Progenitor cell of endocrine pancreas (in vitro differentiated cells): ENCODE data around the gene CTNNA3. TPM values are rescaled to one million over a fixed set of nuclear protein-coding genes. Genes with fewer than 3 reads are reported as not detected.

Source experiments
- DNase-seq: peaks from one replicate; pipeline ENCODE4 v3.0.0; 2021; ENCODE audit warnings: low spot score; ENCODE audit not compliant: unreplicated experiment
- H3K27ac Mint-ChIP-seq: 2 replicates; pipeline ENCODE4 v1.8.0; 2021; ENCODE audit warnings: mild to moderate bottlenecking, moderate library complexity, mixed read lengths
- H3K27me3 Mint-ChIP-seq: 2 replicates; pipeline ENCODE4 v1.8.0; 2021; ENCODE audit warnings: mixed read lengths
- H3K36me3 Mint-ChIP-seq: 2 replicates; pipeline ENCODE4 v1.8.0; 2022; ENCODE audit warnings: mixed read lengths; ENCODE audit not compliant: insufficient read depth
- H3K4me1 Mint-ChIP-seq: 2 replicates; pipeline ENCODE4 v1.8.0; 2021; ENCODE audit warnings: low read depth, mixed read lengths
- H3K4me3 Mint-ChIP-seq: 2 replicates; pipeline ENCODE4 v1.8.0; 2021; ENCODE audit warnings: low read depth, mild to moderate bottlenecking, moderate library complexity, mixed read lengths
- H3K9me3 Mint-ChIP-seq: 2 replicates; pipeline ENCODE4 v1.8.0; 2021; ENCODE audit warnings: low read depth, mixed read lengths
- CTCF ChIP-seq: fragments of 200-600 bp; sonication (generic); IDR thresholded peaks from one replicate; pipeline ENCODE4 v1.5.0; 2021; ENCODE audit warnings: antibody characterized with exemption, mild to moderate bottlenecking; ENCODE audit not compliant: unreplicated experiment
- long read RNA-seq: library from polyadenylated mRNA; unstranded; transcript quantifications from one replicate; pipeline ENCODE4 v2.0.0, GENCODE V29; 2020
- total RNA-seq: library from RNA; stranded (reverse); gene quantifications from 2 replicates; pipeline ENCODE4 v1.2.1, GENCODE V29; 2021

The CTNNA3 gene
- 1.7 and 3.4 TPM in 2 replicates for total RNA-seq
- long read RNA-seq, partial matches to known transcripts: 0 of 1 reads
- long read RNA-seq, other reads (novel, unspliced or antisense): 1 of 1 reads

- Mint-ChIP-seq H3K27ac (no peak within 1 kb of the TSS), H3K4me1 (peaks cover 14% of the 10 kb centered on the region), H3K27me3 (peaks cover 15% of the 10 kb centered on the region), H3K36me3 (no peaks in the 10 kb centered on the region), H3K4me3 (no peak within 1 kb of the TSS), H3K9me3 (peaks cover 7% of the 10 kb centered on the region)
- no peak for DNase-seq
- TF ChIP-seq CTCF: no peak
These were observed at the start of gene CTNNA3 for GRCh38 chr10:67696029-67696428. CTNNA3 (minus strand) TSS chr10:67696195.

DNA sequence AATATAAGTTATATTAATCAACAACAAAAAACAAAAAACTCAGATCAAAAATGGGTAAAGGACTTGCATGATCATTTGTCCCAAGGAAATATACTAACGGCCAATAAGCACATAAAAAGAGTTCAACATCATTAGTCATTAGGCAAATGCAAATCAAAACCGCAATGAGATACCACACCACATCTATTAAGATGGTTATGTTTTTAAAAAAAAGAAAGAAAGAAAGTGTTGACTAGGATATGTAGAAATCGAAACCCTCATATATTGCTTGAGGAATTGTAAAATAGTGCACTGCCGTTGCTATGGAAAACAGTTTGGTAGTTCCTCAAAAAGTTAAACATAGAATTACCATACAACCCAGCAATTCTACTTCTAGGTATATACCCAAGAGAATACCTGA, 39.4 kb upstream of the CTNNA3 start:
- no peaks in the 10 kb centered on the region for H3K27me3 Mint-ChIP-seq
- H3K4me3 Mint-ChIP-seq: no peak overlapping the region
- TF ChIP-seq CTCF: no peak
- no peak overlapping the region for H3K27ac Mint-ChIP-seq
- peaks cover 9% of the 10 kb centered on the region for H3K9me3 Mint-ChIP-seq
- H3K4me1 Mint-ChIP-seq: no peaks in the 10 kb centered on the region
- DNase-seq: no peak
- H3K36me3 Mint-ChIP-seq: no peaks in the 10 kb centered on the region

DNA sequence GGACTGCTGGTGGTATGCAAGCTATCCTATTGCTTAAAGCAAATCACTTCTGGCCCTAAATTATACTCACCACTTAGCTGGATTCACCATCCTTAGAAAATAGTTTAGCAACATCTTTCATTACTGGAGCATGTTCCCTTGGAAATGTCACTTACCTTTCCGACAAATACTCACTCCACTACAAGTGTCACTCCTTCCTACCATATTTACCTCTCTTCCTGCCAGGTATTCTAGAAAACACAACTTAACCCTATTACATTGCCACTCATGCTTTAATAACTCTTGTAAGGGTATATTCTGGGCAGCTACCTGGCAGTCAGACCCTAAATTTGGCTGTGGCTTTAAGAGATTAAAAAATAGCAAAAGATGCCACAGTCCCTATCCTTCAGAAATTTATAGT, 37.5 kb upstream of the CTNNA3 start:
- no peaks in the 10 kb centered on the region for H3K4me1 Mint-ChIP-seq
- H3K27me3 Mint-ChIP-seq: no peaks in the 10 kb centered on the region
- no peak for TF ChIP-seq CTCF
- no peak for DNase-seq
- H3K4me3 Mint-ChIP-seq: no peak overlapping the region
- peaks cover 4% of the 10 kb centered on the region for H3K9me3 Mint-ChIP-seq
- H3K27ac Mint-ChIP-seq: no peak overlapping the region
- no peaks in the 10 kb centered on the region for H3K36me3 Mint-ChIP-seq

GRCh38 chr10:67725567-67725966, 29.6 kb upstream of the CTNNA3 start:
- Mint-ChIP-seq H3K27ac (no peak overlapping the region), H3K9me3 (peaks cover 13% of the 10 kb centered on the region), H3K27me3 (no peaks in the 10 kb centered on the region), H3K36me3 (no peaks in the 10 kb centered on the region), H3K4me1 (no peaks in the 10 kb centered on the region), H3K4me3 (no peak overlapping the region)
- no peak for DNase-seq
- no peak for TF ChIP-seq CTCF

DNA sequence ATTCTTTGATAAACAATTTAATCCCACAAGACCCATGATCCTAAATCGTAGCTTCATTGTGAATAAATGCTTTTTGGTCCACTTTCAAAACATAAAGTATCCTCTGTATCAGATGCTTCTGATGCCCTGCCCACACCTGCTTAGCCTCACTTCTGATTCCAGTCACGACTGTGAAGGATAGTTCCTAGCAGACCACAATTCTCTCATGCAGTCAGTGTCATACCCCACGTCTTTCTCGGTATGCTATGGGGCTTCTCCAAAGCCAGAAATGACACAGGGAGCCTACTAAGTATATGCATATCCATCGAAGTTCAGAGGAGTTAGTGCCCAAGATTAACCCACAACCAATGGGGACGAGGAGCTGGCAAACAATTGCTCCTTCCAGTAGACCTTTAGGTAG, 27.6 kb upstream of the CTNNA3 start:
- H3K36me3 Mint-ChIP-seq: no peaks in the 10 kb centered on the region
- no peak overlapping the region for H3K27ac Mint-ChIP-seq
- DNase-seq: no peak
- peaks cover 13% of the 10 kb centered on the region for H3K9me3 Mint-ChIP-seq
- no peaks in the 10 kb centered on the region for H3K27me3 Mint-ChIP-seq
- H3K4me1 Mint-ChIP-seq: peaks cover 4% of the 10 kb centered on the region
- no peak overlapping the region for H3K4me3 Mint-ChIP-seq
- TF ChIP-seq CTCF: no peak
